Hair follicular keratinocyte (primary cell): ENCODE measurements around the gene BTG3. TPM values are rescaled to one million over a fixed set of nuclear protein-coding genes. Genes with fewer than 3 reads are reported as not detected.

Experiments used
- total RNA-seq: library from RNA; depleted of rRNA; stranded (reverse); fragments of >200 nt; gene quantifications from 2 replicates; pipeline ENCODE4 v1.2.3, GENCODE V29; 2015

The BTG3 gene, protein sequence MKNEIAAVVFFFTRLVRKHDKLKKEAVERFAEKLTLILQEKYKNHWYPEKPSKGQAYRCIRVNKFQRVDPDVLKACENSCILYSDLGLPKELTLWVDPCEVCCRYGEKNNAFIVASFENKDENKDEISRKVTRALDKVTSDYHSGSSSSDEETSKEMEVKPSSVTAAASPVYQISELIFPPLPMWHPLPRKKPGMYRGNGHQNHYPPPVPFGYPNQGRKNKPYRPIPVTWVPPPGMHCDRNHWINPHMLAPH
- total RNA-seq = 68.0 and 73.5 TPM in 2 replicates

GRCh38 chr21:17612565-17613241 is at the start of gene BTG3:
Gene BTG3 (minus strand): TSS chr21:17612901. CDS start chr21:17609144, 3,757 bp downstream.

Other genes starting within 250 kb of the BTG3 start
- 10.1 and 11.7 TPM in 2 replicates for gene CXADR, start 99.9 kb downstream of the BTG3 start, total RNA-seq
- 5.8 and 7.9 TPM in 2 replicates for gene C21orf91, start 206.5 kb upstream of the BTG3 start, total RNA-seq